T-helper 1 cell treated with Interleukin-12 subunit alpha and Interleukin-12 subunit beta and Interleukin-4 antibody, amounts not matched to agents 30 ng/mL and 1 ng/mL, for 36 hours (primary cell): Measurements from ENCODE around the gene SLC26A4. TPM values are rescaled to one million over a fixed set of nuclear protein-coding genes. Genes with fewer than 3 reads are reported as not detected.
"Not testable (repeated sequence)": the region's sequence is repeated elsewhere in the genome, so short reads cannot be mapped to it uniquely, and the experiment has no call there.

ENCODE experiments used
- intact Hi-C: fragments of 100-400 bp; cut with micrococcal nuclease; formaldehyde crosslinking; loops from one replicate; pipeline ENCODE4 v1.15.1; 2024
- total RNA-seq: library from RNA; stranded (reverse); gene quantifications from 2 replicates; pipeline ENCODE4 v1.2.3, GENCODE V29; 2022

Gene SLC26A4
- total RNA-seq: 17.4 and 17.8 TPM in 2 replicates

- intact Hi-C loops: loop anchor here (1.0 kb wide), 3 partner anchors 18 to 97 kb away; partner anchors contain the start of genes COG5 and DUS4L
These were observed at the start of gene SLC26A4 for GRCh38 chr7:107660381-107661080. Gene SLC26A4 (plus strand): TSS chr7:107660828. CDS start chr7:107661642, 814 bp downstream.

DNA sequence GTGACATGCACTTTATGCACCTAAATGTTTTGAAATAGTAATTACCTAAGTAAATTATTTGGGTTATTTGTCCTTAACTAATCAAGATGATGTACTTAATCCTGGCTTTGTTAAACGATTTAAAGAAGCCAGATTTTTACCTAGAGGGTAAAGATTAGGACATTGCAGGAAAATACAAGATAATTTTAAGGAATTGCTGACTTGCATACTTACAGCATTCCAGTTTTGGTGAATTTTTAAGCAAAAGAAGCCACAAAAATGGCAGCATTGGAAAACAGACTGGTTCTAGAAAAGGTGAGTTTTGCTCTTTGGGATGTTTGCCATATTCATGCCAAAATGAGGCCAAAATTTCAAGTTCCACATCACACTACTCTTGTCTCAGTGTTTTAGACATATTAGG lies 47.2 kb upstream of the SLC26A4 start:
- intact Hi-C loops: no loop called here

- intact Hi-C loops: loop anchor here (2.0 kb wide), 1 partner anchor 33 kb away; the partner anchor contains the start of gene BCAP29
These were observed 46.7 kb upstream of the SLC26A4 start for GRCh38 chr7:107613948-107614347.

DNA sequence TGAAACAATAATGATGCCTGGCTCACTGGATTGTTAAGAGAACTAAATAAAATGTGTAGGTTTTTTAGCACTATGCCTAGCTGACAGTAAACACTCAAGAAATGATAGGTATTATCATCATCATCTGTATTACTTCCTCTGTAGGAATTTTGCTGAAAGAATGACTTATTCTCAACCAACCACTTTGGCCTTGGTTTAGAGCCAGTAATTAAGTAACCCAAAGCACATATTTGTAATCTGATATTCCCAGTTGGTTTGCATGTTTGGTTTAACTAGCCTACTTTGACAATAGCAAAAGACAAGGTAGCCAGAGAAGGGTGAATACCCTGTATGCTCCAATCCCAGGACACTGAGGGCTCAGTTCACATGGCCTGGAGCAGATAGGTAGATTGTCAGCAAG lies 46.2 kb upstream of the SLC26A4 start:
- intact Hi-C loops: loop anchor here (2.0 kb wide), 1 partner anchor 34 kb away; the partner anchor contains the start of gene BCAP29

DNA sequence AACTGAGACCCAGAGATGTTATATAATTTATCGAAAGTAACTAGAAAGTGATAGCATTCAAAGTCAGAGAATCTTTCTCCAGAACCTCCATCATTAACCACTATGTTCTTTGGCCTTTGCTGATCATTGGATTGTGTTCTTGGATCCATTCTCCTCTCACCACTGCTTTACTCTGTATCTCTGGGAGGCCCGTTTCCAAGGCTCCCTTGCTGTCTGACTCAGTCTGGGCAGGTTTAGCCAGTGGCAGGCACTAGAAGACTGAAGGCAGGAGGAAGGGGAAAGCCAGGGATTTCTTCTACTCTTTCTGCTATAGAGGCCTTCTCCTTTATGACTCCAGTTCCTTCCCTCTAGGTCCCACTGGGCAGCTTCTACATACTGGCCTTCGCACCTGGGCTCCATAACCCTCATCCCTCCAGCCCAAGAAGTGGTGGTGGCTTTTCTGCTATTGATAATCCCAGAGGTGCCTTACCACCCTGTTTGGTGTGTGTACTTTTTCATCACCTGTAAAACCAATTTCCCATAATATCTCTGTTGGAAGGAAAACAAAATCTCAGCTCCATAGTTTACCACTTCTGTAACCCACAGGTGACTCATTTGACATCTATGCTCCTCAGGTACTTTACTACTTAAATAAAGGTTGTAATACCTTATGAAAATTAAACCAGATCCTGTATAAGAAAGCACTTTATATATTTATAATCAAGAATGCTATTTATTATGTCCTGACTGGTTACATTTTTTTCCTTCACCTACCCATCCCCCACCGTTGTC lies 44.5 kb upstream of the SLC26A4 start:
- intact Hi-C loops: loop anchor here (2.0 to 5.0 kb wide), 2 partner anchors 35 to 41 kb away; partner anchors contain the start of gene BCAP29

GRCh38 chr7:107622429-107622828 lies 38.2 kb upstream of the SLC26A4 start:
- intact Hi-C loops: no loop called here

DNA sequence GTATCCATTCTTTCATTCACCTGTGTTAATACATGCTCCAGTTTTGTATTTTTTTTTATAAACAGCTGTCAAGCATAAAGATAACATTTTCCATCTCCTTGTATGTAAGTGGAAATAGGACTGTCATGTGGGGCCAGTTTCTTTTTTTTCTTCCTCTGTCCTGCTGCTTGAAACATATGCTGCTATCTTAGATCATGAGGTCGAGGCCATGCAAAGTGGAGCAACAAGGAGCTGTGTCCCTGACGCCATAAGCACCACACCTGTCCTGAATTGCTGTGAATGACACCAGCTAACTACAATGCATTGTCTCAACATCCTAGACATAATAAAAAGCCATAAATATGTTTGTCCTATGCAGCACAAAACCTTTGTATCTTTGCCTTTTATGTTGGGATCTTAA lies 37.7 kb upstream of the SLC26A4 start:
- intact Hi-C loops: no loop called here

- intact Hi-C loops: no loop called here
These were observed 33.6 kb upstream of the SLC26A4 start for GRCh38 chr7:107627002-107627401.

- intact Hi-C loops: no loop called here
These were observed 32.1 kb upstream of the SLC26A4 start for GRCh38 chr7:107628461-107629064.

GRCh38 chr7:107630342-107630741 lies 30.3 kb upstream of the SLC26A4 start:
- intact Hi-C loops: no loop called here

DNA sequence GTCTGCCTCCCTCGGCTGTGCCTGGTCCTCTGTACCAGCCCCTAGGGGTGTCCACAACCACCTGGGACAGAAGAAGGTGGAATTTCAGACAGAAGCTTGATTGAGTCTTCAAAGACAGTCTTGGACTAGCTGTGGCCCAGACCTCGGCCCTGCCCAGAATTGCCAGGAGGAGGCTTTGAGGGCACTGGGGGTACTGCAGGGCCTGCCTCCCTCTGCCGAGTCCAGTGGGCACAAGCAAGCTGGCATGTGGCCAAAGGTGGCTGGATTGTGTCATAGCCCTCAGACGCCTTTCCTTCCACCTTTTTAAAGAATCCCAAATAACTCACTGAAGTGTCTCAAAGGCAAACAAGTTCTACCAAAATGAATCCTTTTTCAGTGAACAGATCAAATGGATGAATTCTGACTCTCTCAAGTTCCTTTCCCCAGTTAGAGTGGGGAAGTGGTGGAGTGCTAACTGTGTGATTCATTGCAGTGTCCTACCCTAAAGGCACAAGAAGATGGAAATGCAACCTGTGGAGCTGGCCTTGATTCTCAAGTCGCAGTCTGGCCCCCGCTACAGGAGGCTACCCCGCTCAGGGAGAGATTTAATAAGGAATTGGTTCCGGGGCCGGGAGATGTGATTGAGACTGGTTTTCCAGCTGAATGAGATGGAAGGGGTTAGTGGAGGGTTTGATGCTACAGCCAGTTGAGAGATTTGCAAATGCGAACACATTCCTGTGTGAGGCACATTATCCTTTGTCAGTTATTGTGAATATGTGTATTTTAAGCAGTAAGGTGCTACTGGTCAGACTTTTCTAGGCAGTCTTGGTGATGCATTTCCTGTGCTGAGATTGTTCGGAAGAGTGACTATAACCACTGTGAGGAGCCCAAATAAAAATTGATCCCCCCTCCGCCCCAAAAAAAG lies 28.8 kb upstream of the SLC26A4 start:
- intact Hi-C loops: no loop called here

DNA sequence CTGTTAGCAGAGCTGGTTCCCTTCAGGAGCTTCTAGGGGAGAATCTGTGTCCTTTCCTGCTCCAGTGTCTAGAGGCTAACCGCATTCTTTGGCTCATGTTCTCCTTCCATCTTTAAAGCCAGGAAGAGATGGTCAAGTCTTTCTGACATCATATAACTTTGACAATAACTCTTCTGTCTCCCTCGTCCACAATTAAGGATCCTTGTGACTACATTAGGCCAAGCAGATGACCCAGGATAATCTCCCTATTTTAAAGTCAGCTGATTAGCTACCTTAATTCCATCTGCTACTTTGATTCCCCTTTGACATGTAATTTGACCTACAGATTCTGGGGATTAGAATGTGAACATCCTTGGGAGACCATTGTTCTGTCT lies 28.1 kb upstream of the SLC26A4 start:
- intact Hi-C loops: no loop called here

GRCh38 chr7:107638594-107638993 lies 22.0 kb upstream of the SLC26A4 start:
- intact Hi-C loops: no loop called here

DNA sequence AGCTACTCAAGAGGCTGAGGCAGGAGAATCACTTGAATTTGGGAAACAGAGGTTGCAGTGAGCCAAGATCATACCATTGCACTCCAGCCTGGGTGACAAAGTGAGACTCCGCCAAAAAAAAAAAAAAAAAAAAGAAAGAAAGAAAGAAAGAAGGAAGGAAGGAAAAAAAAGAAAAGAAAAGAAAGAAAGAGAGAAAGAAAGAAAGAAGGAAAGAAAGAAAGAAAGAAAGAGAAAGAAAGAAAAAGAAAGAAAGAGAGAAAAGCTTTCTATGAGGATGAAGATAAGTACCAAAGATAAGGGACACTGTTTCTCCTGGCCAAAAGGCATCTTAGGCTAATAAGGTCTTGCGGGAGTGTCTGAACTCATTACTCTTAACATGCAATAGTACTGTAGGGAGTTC lies 21.6 kb upstream of the SLC26A4 start:
- intact Hi-C loops: not testable (repeated sequence)

- intact Hi-C loops: no loop called here
These were observed 19.0 kb upstream of the SLC26A4 start for GRCh38 chr7:107641676-107642075.

GRCh38 chr7:107642501-107642900 lies 18.1 kb upstream of the SLC26A4 start:
- intact Hi-C loops: no loop called here

- intact Hi-C loops: no loop called here
These were observed 17.2 kb upstream of the SLC26A4 start for GRCh38 chr7:107643407-107643806.

- intact Hi-C loops: no loop called here
These were observed 16.7 kb upstream of the SLC26A4 start for GRCh38 chr7:107643938-107644308.

- intact Hi-C loops: no loop called here
These were observed 16.2 kb upstream of the SLC26A4 start for GRCh38 chr7:107644309-107644974.

DNA sequence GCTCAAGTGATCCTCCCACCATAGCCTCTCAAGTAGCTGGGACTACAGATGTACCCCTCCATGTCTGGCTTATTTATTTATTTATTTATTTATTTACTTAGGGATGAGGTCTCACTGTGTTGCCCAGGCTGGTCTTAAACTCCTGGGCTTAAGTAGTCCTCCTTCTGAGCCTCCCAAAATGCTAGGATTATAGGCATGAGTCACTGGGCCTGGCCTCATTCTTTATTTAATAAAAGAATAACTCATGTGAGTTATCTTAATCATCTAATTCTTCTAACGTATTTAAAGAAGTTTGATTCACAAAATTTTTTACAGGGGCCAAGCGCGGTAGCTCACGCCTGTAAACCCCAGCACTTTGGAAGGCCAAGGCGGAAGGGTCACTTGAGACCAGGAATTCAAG lies 8.0 kb upstream of the SLC26A4 start:
- intact Hi-C loops: loop anchor here (10.0 kb wide), 2 partner anchors 788 to 988 kb away; partner anchors contain the start of genes CCDC71L and PIK3CG
